ENCODE results near the gene LYPD4.

LYPD4 gene

GRCh38 chr19:41879670-41880328, 35.3 kb upstream of the LYPD4 start:
- H3K4me3 ChIP-seq (ENCODE audit: low read length): no peak overlapping the region
- peaks cover 22% of the 10 kb centered on the region for H3K4me1 ChIP-seq (ENCODE audit: low read length)
- DNase-seq: no peak
- no peak overlapping the region for H2AFZ ChIP-seq (ENCODE audit: low read length)
- no peak overlapping the region for H3K4me2 ChIP-seq (ENCODE audit: low read depth, low read length)
- no peak overlapping the region for H3K27ac ChIP-seq (ENCODE audit: low read length)
- H3K36me3 ChIP-seq (replicated peaks; ENCODE audit: insufficient read depth, low read length): no peaks in the 10 kb centered on the region
- H3K27me3 ChIP-seq (replicated peaks; ENCODE audit: insufficient read depth, low read length): no peaks in the 10 kb centered on the region
- H4K20me1 ChIP-seq (ENCODE audit: insufficient read depth, low read length): no peaks in the 10 kb centered on the region
- TF ChIP-seq EZH2 (optimal IDR thresholded peaks at IDR 0.05; ENCODE audit: low read depth, low read length) (no peak), CTCF (IDR thresholded peaks at IDR 0.05; ENCODE audit: low read length) (no peak), EZH2phosphoT487 (IDR thresholded peaks at IDR 0.05; ENCODE audit: low read length) (no peak)
- H3K9ac ChIP-seq (ENCODE audit: low read length): no peak overlapping the region
- H3F3A ChIP-seq (ENCODE audit: insufficient read depth, low read length): peaks cover 28% of the 10 kb centered on the region
- no peaks in the 10 kb centered on the region for H3K9me3 ChIP-seq (replicated peaks; ENCODE audit: insufficient read depth, low read length)
- no peaks in the 10 kb centered on the region for H3K9me2 ChIP-seq (replicated peaks; ENCODE audit: insufficient read depth, low read length)
- H3K79me2 ChIP-seq (ENCODE audit: low read length): peaks cover 10% of the 10 kb centered on the region

DNA sequence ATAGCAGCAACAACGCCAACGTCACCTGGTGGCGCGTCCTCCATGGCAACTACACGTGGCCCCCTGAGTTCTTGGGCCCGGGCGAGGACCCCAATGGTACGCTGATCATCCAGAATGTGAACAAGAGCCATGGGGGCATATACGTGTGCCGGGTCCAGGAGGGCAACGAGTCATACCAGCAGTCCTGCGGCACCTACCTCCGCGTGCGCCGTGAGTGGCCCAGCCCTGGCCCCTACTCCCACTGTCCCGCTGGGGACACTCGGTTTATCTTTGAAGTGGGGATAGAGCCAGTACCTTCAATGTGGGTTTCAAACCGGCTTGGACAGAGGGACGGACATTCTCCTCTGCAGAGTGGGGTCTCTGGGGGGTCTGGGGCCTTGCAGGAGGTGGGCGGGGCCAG, 34.6 kb upstream of the LYPD4 start:
- H3K27me3 ChIP-seq (replicated peaks; ENCODE audit: insufficient read depth, low read length): no peaks in the 10 kb centered on the region
- no peaks in the 10 kb centered on the region for H4K20me1 ChIP-seq (ENCODE audit: insufficient read depth, low read length)
- H3K36me3 ChIP-seq (replicated peaks; ENCODE audit: insufficient read depth, low read length): no peaks in the 10 kb centered on the region
- no peaks in the 10 kb centered on the region for H3K9me2 ChIP-seq (replicated peaks; ENCODE audit: insufficient read depth, low read length)
- H3K27ac ChIP-seq (ENCODE audit: low read length): no peak overlapping the region
- peaks cover 24% of the 10 kb centered on the region for H3K4me1 ChIP-seq (ENCODE audit: low read length)
- H3K4me3 ChIP-seq (ENCODE audit: low read length): no peak overlapping the region
- DNase-seq: no peak
- H3K79me2 ChIP-seq (ENCODE audit: low read length): peaks cover 4% of the 10 kb centered on the region; the same call in 1 of the 2 replicates
- H3K9me3 ChIP-seq (replicated peaks; ENCODE audit: insufficient read depth, low read length): no peaks in the 10 kb centered on the region
- H3K4me2 ChIP-seq (ENCODE audit: low read depth, low read length): no peak overlapping the region
- no peak for TF ChIP-seq EZH2phosphoT487 (IDR thresholded peaks at IDR 0.05; ENCODE audit: low read length)
- TF ChIP-seq CTCF (IDR thresholded peaks at IDR 0.05; ENCODE audit: low read length): no peak
- no peak for TF ChIP-seq EZH2 (optimal IDR thresholded peaks at IDR 0.05; ENCODE audit: low read depth, low read length)
- no peak overlapping the region for H3K9ac ChIP-seq (ENCODE audit: low read length)
- H3F3A ChIP-seq (ENCODE audit: insufficient read depth, low read length): peaks cover 28% of the 10 kb centered on the region
- H2AFZ ChIP-seq (ENCODE audit: low read length): no peak overlapping the region

- no peaks in the 10 kb centered on the region for H3K9me3 ChIP-seq (replicated peaks; ENCODE audit: insufficient read depth, low read length)
- H3K4me2 ChIP-seq (ENCODE audit: low read depth, low read length): no peak overlapping the region
- no peak overlapping the region for H3K4me3 ChIP-seq (ENCODE audit: low read length)
- H3K9ac ChIP-seq (ENCODE audit: low read length): no peak overlapping the region
- H3K36me3 ChIP-seq (replicated peaks; ENCODE audit: insufficient read depth, low read length): no peaks in the 10 kb centered on the region
- peaks cover 23% of the 10 kb centered on the region for H3F3A ChIP-seq (ENCODE audit: insufficient read depth, low read length)
- H3K9me2 ChIP-seq (replicated peaks; ENCODE audit: insufficient read depth, low read length): no peaks in the 10 kb centered on the region
- no peaks in the 10 kb centered on the region for H4K20me1 ChIP-seq (ENCODE audit: insufficient read depth, low read length)
- TF ChIP-seq EZH2phosphoT487 (IDR thresholded peaks at IDR 0.05; ENCODE audit: low read length): no peak
- no peak for TF ChIP-seq EZH2 (optimal IDR thresholded peaks at IDR 0.05; ENCODE audit: low read depth, low read length)
- TF ChIP-seq CTCF (IDR thresholded peaks at IDR 0.05; ENCODE audit: low read length): no peak
- H3K27ac ChIP-seq (ENCODE audit: low read length): no peak overlapping the region
- no peaks in the 10 kb centered on the region for H3K27me3 ChIP-seq (replicated peaks; ENCODE audit: insufficient read depth, low read length)
- H3K4me1 ChIP-seq (ENCODE audit: low read length): peaks cover 24% of the 10 kb centered on the region
- H2AFZ ChIP-seq (ENCODE audit: low read length): no peak overlapping the region
- H3K79me2 ChIP-seq (ENCODE audit: low read length): no peaks in the 10 kb centered on the region
- no peak for DNase-seq
Measured at GRCh38 chr19:41877916-41878905, 33.7 kb upstream of the LYPD4 start.
